Thymus (tissue), 11 donors: Measurements from ENCODE around the gene ARHGEF3. TPM values are rescaled to one million over a fixed set of nuclear protein-coding genes. Genes with fewer than 3 reads are reported as not detected.
"Not testable (repeated sequence)": the region's sequence is repeated elsewhere in the genome, so short reads cannot be mapped to it uniquely, and the experiment has no call there.

ENCODE experiments used
- DNase-seq, 9 donors: peaks; one replicate each; pipeline ENCODE4 v3.0.0-alpha.2; 2013; ENCODE audit warnings: low spot score in 9 of 9, low read depth in 6 of 9, missing footprints in 1 of 9
- H3K27ac ChIP-seq, 2 donors: one replicate each; pipeline ENCODE4 v1.5.1; 2013; ENCODE audit warnings: control low read depth in 1 of 2, low read depth in 1 of 2, low read length in 1 of 2, mild to moderate bottlenecking in 1 of 2, moderate library complexity in 1 of 2
- H3K27me3 ChIP-seq, 2 donors: one replicate each; pipeline ENCODE4 v1.5.1; 2013; ENCODE audit warnings: low read length in 1 of 2; ENCODE audit not compliant: control insufficient read depth in 2 of 2, insufficient read depth in 1 of 2
- H3K36me3 ChIP-seq, 2 donors: one replicate each; pipeline ENCODE4 v1.5.1; 2013; ENCODE audit warnings: low read length in 1 of 2, mild to moderate bottlenecking in 1 of 2, moderate library complexity in 1 of 2; ENCODE audit not compliant: control insufficient read depth in 2 of 2, insufficient read depth in 2 of 2
- H3K4me1 ChIP-seq, 2 donors: one replicate each; pipeline ENCODE4 v1.5.1; 2013; ENCODE audit warnings: low read length in 2 of 2; ENCODE audit not compliant: control insufficient read depth in 2 of 2, insufficient read depth in 2 of 2
- H3K4me3 ChIP-seq, 2 donors: one replicate each; pipeline ENCODE4 v1.5.1; 2013; ENCODE audit warnings: low read length in 2 of 2, control low read depth in 1 of 2, mild to moderate bottlenecking in 1 of 2
- H3K9me3 ChIP-seq, 2 donors: one replicate each; pipeline ENCODE4 v1.5.1; 2013; ENCODE audit warnings: low read length in 1 of 2, mild to moderate bottlenecking in 1 of 2; ENCODE audit not compliant: control insufficient read depth in 2 of 2, insufficient read depth in 1 of 2
- WGBS: extraction: QIAGEN DNeasy Blood & Tissue Kit; methylation state at CpG from one replicate; pipeline ENCODE4 v1.1.7; 2013; 5-methylcytosine and 5-hydroxymethylcytosine counted together
- polyA plus RNA-seq: library from polyadenylated mRNA; stranded (reverse); fragments of 200-250 nt; gene quantifications from one replicate; pipeline ENCODE4 v1.2.3, GENCODE V29; 2013
- total RNA-seq: library from RNA; stranded (reverse); fragments of 120-200 nt; gene quantifications from one replicate; pipeline ENCODE4 v1.2.4, GENCODE V29; 2013
- donor health status: healthy.

ARHGEF3 gene
- total and polyA plus RNA-seq, 2 donors, result 26.7 to 31.5 TPM

GRCh38 chr3:56744016-56744415, 57.7 kb downstream of the ARHGEF3 start:
- H3K4me1 ChIP-seq, result no peaks in the 10 kb centered on the region
- H3K9me3 ChIP-seq, result no peaks in the 10 kb centered on the region
- WGBS, result over 99% methylated on average over 5 of the region's 5 CpGs
- peaks cover 46 to 80% of the 10 kb centered on the region in 2 donors for H3K36me3 ChIP-seq
- DNase-seq, result no peak
- H3K27ac ChIP-seq, result no peak overlapping the region
- H3K27me3 ChIP-seq, result no peaks in the 10 kb centered on the region
- H3K4me3 ChIP-seq, result no peak overlapping the region

GRCh38 chr3:56742887-56743286, 58.9 kb downstream of the ARHGEF3 start:
- H3K36me3 ChIP-seq, result peaks cover 44 to 79% of the 10 kb centered on the region in 2 donors
- H3K27ac ChIP-seq, result no peak overlapping the region
- no peak for DNase-seq
- no peaks in the 10 kb centered on the region for H3K27me3 ChIP-seq
- 95% methylated on average over 3 of the region's 3 CpGs for WGBS
- H3K4me3 ChIP-seq, result no peak overlapping the region
- H3K9me3 ChIP-seq, result no peaks in the 10 kb centered on the region
- H3K4me1 ChIP-seq, result no peaks in the 10 kb centered on the region

GRCh38 chr3:56739036-56739435, 62.7 kb downstream of the ARHGEF3 start:
- DNase-seq, result no peak
- Histone ChIP-seq H3K36me3 (peaks cover 28 to 73% of the 10 kb centered on the region in 2 donors), H3K4me3 (no peak overlapping the region), H3K27ac (no peak overlapping the region), H3K27me3 (no peaks in the 10 kb centered on the region), H3K9me3 (no peaks in the 10 kb centered on the region), H3K4me1 (no peaks in the 10 kb centered on the region)
- 94% methylated on average over 6 of the region's 6 CpGs for WGBS

GRCh38 chr3:56737006-56737405, 64.7 kb downstream of the ARHGEF3 start:
- peaks cover 29 to 64% of the 10 kb centered on the region in 2 donors for H3K36me3 ChIP-seq

DNA sequence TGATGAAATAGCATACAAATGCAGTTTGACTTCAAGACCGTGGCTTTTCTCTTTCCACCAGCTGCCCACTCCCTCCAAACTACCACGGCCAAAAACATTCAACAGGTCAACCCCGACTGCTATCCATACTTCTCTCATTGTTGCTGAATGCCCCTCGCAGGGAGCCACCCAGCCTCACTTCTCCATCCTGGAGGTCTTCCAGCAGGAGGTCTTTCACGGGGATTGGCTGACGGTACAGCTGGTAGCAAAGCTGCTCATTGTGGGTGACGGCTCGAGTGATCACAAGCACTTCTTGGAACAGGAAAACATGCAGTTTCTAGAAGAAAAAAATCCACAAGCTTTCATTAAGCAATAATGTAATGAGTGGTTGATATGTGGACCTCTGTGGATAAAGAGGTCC, 69.6 kb downstream of the ARHGEF3 start:
- H3K36me3 ChIP-seq, result peaks cover 47 to 79% of the 10 kb centered on the region in 2 donors
- no peak overlapping the region for H3K4me3 ChIP-seq
- no peaks in the 10 kb centered on the region for H3K4me1 ChIP-seq
- H3K9me3 ChIP-seq, result no peaks in the 10 kb centered on the region
- DNase-seq, result no peak
- no peak overlapping the region for H3K27ac ChIP-seq
- WGBS, result 98% methylated on average over 8 of the region's 8 CpGs
- H3K27me3 ChIP-seq, result no peaks in the 10 kb centered on the region

More at GRCh38 chr3:56737006-56737405, 64.7 kb downstream of the ARHGEF3 start:
- 97% methylated on average over 10 of the region's 10 CpGs for WGBS
- Histone ChIP-seq H3K27me3 (no peaks in the 10 kb centered on the region), H3K4me3 (no peak overlapping the region), H3K27ac (no peak overlapping the region), H3K4me1 (no peaks in the 10 kb centered on the region), H3K9me3 (no peaks in the 10 kb centered on the region)
- DNase-seq, result no peak

- peak in 7 of 9 donors; percentile 12 to 77 (median 39) for DNase-seq
- H3K9me3 ChIP-seq, result no peaks in the 10 kb centered on the region
- 9% methylated on average over 3 of the region's 3 CpGs for WGBS
- H3K27me3 ChIP-seq, result no peaks in the 10 kb centered on the region
- H3K36me3 ChIP-seq, result peaks cover 32 to 63% of the 10 kb centered on the region in 2 donors
- H3K27ac ChIP-seq, result peak overlapping the region; percentile 32 to 73
- H3K4me3 ChIP-seq, result no peak overlapping the region
- H3K4me1 ChIP-seq, result peaks cover 7% of the 10 kb centered on the region in 2 donors
Measured at GRCh38 chr3:56725175-56725574, 76.6 kb downstream of the ARHGEF3 start.

DNA sequence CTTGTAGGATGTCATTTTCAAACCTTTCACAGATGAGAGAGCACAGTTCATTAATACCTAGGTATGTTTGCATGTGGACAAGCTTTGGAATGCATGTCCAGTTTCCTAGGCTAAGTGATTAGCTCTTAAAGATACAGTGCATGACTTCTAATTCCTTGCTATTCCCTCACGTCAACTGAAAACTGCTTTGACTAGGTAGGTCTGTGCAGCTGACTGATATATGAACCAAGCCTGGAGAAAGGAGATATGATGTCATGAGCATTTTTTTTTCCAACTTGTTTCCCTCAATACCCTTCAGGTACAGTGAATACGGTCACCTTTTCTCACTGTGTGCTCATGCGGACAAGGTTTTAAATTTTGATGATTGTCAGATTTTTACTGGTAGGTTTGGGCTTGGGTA, 77.1 kb downstream of the ARHGEF3 start:
- H3K36me3 ChIP-seq, result peaks cover 30 to 59% of the 10 kb centered on the region in 2 donors
- H3K4me1 ChIP-seq, result peaks cover 7% of the 10 kb centered on the region in 2 donors

DNA sequence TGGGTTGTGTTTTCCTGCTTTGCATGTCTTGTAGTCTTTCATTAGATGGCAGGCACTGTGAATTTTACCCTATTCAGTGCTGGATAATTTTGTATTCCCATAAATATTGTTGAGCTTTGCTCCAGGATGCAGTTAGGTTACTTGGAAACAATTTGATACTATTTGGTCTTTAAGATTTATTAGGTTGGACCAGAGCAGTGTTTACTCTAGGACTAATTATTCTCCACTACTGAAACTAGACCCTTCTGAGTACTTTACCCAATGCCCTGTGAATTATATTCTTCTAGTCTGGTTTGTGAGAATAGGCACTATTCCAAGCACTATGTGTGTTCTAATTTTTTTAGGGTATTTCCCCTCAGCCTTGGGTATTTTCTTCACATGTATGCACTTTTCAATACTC, 80.9 kb downstream of the ARHGEF3 start:
- no peak for DNase-seq
- peaks cover 3 to 10% of the 10 kb centered on the region in 2 donors for H3K4me1 ChIP-seq
- peaks cover 8 to 24% of the 10 kb centered on the region in 2 donors for H3K36me3 ChIP-seq
- peaks cover 0 to 4% of the 10 kb centered on the region in 2 donors for H3K9me3 ChIP-seq
- H3K27me3 ChIP-seq, result no peaks in the 10 kb centered on the region
- H3K27ac ChIP-seq, result no peak overlapping the region
- H3K4me3 ChIP-seq, result no peak overlapping the region

More for the DNA sequence above, 77.1 kb downstream of the ARHGEF3 start:
- no peak for DNase-seq
- peak overlapping the region; percentile 32 to 73 for H3K27ac ChIP-seq
- no peak overlapping the region for H3K4me3 ChIP-seq
- H3K9me3 ChIP-seq, result no peaks in the 10 kb centered on the region
- 97% methylated on average over 3 of the region's 3 CpGs for WGBS
- no peaks in the 10 kb centered on the region for H3K27me3 ChIP-seq

- not testable (repeated sequence) for H3K27ac ChIP-seq
Measured at GRCh38 chr3:56718809-56719208, 82.9 kb downstream of the ARHGEF3 start.

GRCh38 chr3:56711344-56711743, 90.4 kb downstream of the ARHGEF3 start:
- WGBS, result 96% methylated on average over 2 of the region's 2 CpGs
- Histone ChIP-seq H3K9me3 (peaks cover 0 to 3% of the 10 kb centered on the region in 2 donors), H3K4me1 (no peaks in the 10 kb centered on the region), H3K27ac (no peak overlapping the region), H3K4me3 (no peak overlapping the region), H3K36me3 (no peaks in the 10 kb centered on the region), H3K27me3 (no peaks in the 10 kb centered on the region)
- no peak for DNase-seq

More at GRCh38 chr3:56718809-56719208, 82.9 kb downstream of the ARHGEF3 start:
- H3K36me3 ChIP-seq, H3K27me3 ChIP-seq, H3K4me1 ChIP-seq, H3K4me3 ChIP-seq, H3K9me3 ChIP-seq, DNase-seq: not testable (repeated sequence)
- WGBS, result 98% methylated on average over 21 of the region's 21 CpGs
